Measurements from ENCODE around the gene NSD2.

DNA sequence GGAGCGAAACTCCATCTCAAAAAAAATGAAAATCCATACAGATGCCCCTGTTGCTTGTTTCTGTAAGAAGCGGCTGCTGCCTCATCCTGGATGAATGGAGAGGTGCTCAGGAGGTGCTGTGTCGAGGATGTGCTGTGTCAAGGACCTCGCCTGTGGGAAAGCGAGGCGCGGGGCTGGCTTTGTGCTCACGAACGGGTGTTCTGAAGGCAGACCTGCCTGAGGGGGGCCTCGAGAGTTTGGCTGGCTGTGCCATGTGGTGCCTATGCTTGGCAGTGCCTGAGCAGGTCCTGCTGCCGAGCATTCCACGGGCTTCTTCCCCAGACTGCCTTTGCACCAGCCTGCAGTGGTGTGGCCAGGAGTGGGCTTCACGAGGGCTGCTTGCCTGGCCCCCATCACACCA lies 61.5 kb downstream of the NSD2 start:
- TF ChIP-seq CTCF (IDR thresholded peaks at IDR 0.05; ENCODE audit: insufficient read depth, low read length): no peak
- no peak for TF ChIP-seq POLR2AphosphoS5 (IDR thresholded peaks at IDR 0.05; ENCODE audit: low read depth)
- TF ChIP-seq, protein P1, sequence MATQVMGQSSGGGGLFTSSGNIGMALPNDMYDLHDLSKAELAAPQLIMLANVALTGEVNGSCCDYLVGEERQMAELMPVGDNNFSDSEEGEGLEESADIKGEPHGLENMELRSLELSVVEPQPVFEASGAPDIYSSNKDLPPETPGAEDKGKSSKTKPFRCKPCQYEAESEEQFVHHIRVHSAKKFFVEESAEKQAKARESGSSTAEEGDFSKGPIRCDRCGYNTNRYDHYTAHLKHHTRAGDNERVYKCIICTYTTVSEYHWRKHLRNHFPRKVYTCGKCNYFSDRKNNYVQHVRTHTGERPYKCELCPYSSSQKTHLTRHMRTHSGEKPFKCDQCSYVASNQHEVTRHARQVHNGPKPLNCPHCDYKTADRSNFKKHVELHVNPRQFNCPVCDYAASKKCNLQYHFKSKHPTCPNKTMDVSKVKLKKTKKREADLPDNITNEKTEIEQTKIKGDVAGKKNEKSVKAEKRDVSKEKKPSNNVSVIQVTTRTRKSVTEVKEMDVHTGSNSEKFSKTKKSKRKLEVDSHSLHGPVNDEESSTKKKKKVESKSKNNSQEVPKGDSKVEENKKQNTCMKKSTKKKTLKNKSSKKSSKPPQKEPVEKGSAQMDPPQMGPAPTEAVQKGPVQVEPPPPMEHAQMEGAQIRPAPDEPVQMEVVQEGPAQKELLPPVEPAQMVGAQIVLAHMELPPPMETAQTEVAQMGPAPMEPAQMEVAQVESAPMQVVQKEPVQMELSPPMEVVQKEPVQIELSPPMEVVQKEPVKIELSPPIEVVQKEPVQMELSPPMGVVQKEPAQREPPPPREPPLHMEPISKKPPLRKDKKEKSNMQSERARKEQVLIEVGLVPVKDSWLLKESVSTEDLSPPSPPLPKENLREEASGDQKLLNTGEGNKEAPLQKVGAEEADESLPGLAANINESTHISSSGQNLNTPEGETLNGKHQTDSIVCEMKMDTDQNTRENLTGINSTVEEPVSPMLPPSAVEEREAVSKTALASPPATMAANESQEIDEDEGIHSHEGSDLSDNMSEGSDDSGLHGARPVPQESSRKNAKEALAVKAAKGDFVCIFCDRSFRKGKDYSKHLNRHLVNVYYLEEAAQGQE (IDR thresholded peaks at IDR 0.05; ENCODE audit: insufficient replicate concordance, low read depth): no peak
